Activated CD8-positive, alpha-beta memory T cell treated with anti-CD3 and anti-CD28 coated beads, Interleukin-2, amount 10 ng/mL, durations not matched to agents 7 days and 5 days (primary cell): ENCODE measurements around the gene KCNG2. TPM values are rescaled to one million over a fixed set of nuclear protein-coding genes. Genes with fewer than 3 reads are reported as not detected.
A peak's percentile ranks its signal among the peaks of the same experiment; 100 is the strongest.

Source experiments
- ATAC-seq: fragments of 150-1000 bp; cut with Tn5 transposase; one replicate; pipeline ENCODE4 v1.10.0; 2021; ENCODE audit warnings: moderate library complexity
- CTCF ChIA-PET: fragments of 350-600 bp; sonication (Branson Sonifier 250); formaldehyde crosslinking; loops from one replicate; lab custom pipeline; 2021; ENCODE audit warnings: antibody characterized with exemption; lab: Charles Lee
- DNase-seq: peaks from one replicate; pipeline ENCODE4 v3.0.0-alpha.2; 2020
- H3K27ac Mint-ChIP-seq: one replicate; pipeline ENCODE4 v1.8.0; 2021; ENCODE audit warnings: mild to moderate bottlenecking, mixed read lengths
- H3K27me3 Mint-ChIP-seq: one replicate; pipeline ENCODE4 v1.8.0; 2021; ENCODE audit warnings: mixed read lengths
- H3K36me3 Mint-ChIP-seq: one replicate; pipeline ENCODE4 v1.8.0; 2021; ENCODE audit warnings: mild to moderate bottlenecking, mixed read lengths
- H3K4me1 Mint-ChIP-seq: one replicate; pipeline ENCODE4 v1.8.0; 2021; ENCODE audit warnings: mixed read lengths
- H3K4me3 Mint-ChIP-seq: one replicate; pipeline ENCODE4 v1.8.0; 2021; ENCODE audit warnings: mild to moderate bottlenecking, moderate library complexity, mixed read lengths
- H3K9me3 Mint-ChIP-seq: one replicate; pipeline ENCODE4 v1.8.0; 2022; ENCODE audit warnings: low read depth, mixed read lengths
- total RNA-seq, 2 experiments: library from RNA; stranded (reverse); gene quantifications; one replicate each; pipeline ENCODE4 v1.2.3, GENCODE V29; 2021

The KCNG2 gene
- total RNA-seq, 2 experiments from 2014 or later = not detected

DNA sequence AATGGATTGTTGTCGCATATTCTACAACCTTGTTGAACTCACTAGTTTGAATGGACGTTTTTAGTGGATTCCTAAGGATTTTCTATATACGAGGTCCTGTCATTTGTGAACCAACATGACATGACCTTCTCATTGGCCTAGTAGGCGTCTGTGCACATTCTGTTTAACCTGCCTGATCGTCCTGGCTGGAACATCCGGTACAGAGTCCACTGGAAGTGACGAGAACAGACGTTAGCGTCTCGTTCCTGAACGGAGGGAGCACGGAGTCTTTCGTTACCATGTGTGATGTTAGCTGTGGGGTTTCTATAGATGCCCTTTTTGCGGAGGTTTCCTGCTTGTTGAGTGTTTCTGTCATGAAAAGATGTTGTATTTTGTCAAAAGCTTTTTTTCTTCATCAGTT lies 91.8 kb downstream of the KCNG2 start:
- no peak for DNase-seq
- H3K4me3 Mint-ChIP-seq = no peak overlapping the region
- H3K4me1 Mint-ChIP-seq = peaks cover 11% of the 10 kb centered on the region
- H3K36me3 Mint-ChIP-seq = peaks cover 2% of the 10 kb centered on the region
- H3K27me3 Mint-ChIP-seq = no peaks in the 10 kb centered on the region
- H3K9me3 Mint-ChIP-seq = peaks cover 24% of the 10 kb centered on the region
- ATAC-seq = no peak
- CTCF ChIA-PET = no interaction called here
- H3K27ac Mint-ChIP-seq = no peak overlapping the region

DNA sequence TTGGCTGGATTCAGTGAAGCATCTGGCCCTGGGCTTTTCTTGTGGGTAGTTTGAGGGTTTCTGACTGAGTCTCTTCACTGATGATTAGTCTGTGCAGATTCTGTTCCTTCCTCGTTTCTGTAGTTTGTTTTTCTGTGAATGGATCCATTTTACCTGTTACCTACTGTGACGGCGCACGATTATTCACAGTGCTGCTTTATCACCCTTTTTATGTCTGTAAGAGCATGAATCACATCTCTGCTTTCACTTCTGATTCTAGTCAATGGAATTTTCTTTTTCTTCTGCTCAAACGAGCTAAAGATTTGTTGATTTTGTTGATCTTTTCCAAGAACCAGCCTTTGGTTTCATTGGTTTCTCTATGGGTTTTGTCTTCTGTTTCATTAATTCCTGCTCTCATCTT lies 92.9 kb downstream of the KCNG2 start:
- Mint-ChIP-seq H3K36me3 (peaks cover 2% of the 10 kb centered on the region), H3K27me3 (no peaks in the 10 kb centered on the region), H3K27ac (no peak overlapping the region), H3K4me1 (peaks cover 11% of the 10 kb centered on the region), H3K4me3 (no peak overlapping the region), H3K9me3 (peaks cover 31% of the 10 kb centered on the region)
- CTCF ChIA-PET = no interaction called here
- ATAC-seq = no peak
- DNase-seq = no peak

DNA sequence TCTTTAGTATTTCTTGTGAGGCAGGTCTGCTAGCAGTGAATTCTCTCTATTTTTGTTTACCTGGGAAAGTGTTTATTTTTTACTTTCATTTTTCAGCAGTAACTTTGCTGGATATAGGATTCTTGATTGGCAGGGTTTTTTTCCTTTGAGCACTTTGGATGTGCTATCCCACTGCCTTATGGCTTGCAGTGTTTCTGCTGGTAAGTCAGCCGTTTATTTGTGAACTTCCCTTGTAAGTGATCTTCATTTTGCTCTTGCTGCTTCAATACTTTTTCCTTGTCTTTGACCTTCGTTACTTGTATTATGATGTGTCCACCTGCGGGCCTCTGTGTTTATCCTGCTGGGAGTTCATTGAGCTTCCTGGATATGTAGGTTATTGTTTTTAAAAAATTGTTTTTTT lies 99.0 kb downstream of the KCNG2 start:
- H3K9me3 Mint-ChIP-seq = peaks cover 37% of the 10 kb centered on the region
- CTCF ChIA-PET = no interaction called here
- no peak for DNase-seq
- H3K27ac Mint-ChIP-seq = no peak overlapping the region
- H3K4me1 Mint-ChIP-seq = no peaks in the 10 kb centered on the region
- H3K36me3 Mint-ChIP-seq = peaks cover 7% of the 10 kb centered on the region
- no peak overlapping the region for H3K4me3 Mint-ChIP-seq
- ATAC-seq = no peak
- H3K27me3 Mint-ChIP-seq = no peaks in the 10 kb centered on the region

DNA sequence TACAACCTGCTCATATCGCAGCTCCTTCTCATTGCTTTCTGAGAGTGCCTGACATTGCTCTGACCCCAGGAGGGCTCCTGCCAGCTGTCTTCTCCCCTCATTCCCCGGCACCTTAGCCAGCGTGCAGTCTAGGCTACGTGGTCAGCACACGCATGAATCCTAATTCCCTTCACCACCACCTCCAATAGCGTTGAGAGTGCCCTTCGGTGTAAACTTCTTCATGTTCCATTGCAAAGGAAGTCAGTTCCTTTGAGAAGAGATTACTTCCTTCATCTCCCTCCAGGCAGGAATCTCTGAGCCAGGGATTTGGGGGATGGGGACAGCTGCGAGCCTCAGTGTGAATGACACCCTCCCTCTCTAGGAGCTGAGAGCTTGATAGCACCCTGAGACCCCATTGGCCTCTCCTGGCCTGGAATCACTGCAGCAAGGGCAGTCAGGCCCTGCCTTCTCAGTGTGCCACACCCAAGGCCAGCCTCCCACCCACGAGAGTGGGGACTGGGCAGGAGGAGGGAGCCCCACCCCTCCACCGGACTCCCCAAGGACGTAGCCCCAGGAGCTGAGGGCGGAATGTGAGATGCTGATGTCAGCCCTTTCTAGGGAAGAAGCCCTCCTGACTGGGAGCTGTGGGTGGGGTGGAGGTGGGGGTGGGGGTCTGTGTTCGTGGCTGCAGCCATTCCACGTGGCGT lies 100.3 kb downstream of the KCNG2 start:
- DNase-seq (no peak), ATAC-seq (no peak)
- CTCF ChIA-PET = no interaction called here
- Mint-ChIP-seq H3K27me3 (no peaks in the 10 kb centered on the region), H3K4me3 (no peak overlapping the region), H3K9me3 (peaks cover 29% of the 10 kb centered on the region), H3K4me1 (no peaks in the 10 kb centered on the region), H3K36me3 (peaks cover 14% of the 10 kb centered on the region), H3K27ac (no peak overlapping the region)

DNA sequence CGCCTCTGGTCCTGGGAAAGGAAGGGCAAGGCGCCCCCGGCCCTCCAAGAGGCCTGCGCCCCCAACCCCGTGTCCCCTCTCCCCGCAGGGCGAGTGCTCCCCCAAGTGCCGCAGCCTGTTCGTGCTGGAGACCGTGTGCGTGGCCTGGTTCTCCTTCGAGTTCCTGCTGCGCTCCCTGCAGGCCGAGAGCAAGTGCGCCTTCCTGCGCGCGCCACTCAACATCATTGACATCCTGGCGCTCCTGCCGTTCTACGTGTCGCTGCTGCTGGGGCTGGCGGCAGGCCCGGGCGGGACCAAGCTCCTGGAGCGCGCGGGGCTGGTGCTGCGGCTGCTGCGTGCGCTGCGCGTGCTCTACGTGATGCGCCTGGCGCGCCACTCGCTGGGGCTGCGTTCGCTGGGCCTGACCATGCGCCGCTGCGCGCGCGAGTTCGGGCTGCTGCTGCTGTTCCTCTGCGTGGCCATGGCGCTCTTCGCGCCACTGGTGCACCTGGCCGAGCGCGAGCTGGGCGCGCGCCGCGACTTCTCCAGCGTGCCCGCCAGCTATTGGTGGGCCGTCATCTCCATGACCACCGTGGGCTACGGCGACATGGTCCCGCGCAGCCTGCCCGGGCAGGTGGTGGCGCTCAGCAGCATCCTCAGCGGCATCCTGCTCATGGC lies 101.3 kb downstream of the KCNG2 start:
- ATAC-seq (no peak), DNase-seq (no peak)
- H3K4me1 Mint-ChIP-seq = no peaks in the 10 kb centered on the region
- H3K36me3 Mint-ChIP-seq = peaks cover 15% of the 10 kb centered on the region
- H3K27ac Mint-ChIP-seq = no peak overlapping the region
- no peak overlapping the region for H3K4me3 Mint-ChIP-seq
- peaks cover 21% of the 10 kb centered on the region for H3K9me3 Mint-ChIP-seq
- CTCF ChIA-PET = no interaction called here
- no peaks in the 10 kb centered on the region for H3K27me3 Mint-ChIP-seq

DNA sequence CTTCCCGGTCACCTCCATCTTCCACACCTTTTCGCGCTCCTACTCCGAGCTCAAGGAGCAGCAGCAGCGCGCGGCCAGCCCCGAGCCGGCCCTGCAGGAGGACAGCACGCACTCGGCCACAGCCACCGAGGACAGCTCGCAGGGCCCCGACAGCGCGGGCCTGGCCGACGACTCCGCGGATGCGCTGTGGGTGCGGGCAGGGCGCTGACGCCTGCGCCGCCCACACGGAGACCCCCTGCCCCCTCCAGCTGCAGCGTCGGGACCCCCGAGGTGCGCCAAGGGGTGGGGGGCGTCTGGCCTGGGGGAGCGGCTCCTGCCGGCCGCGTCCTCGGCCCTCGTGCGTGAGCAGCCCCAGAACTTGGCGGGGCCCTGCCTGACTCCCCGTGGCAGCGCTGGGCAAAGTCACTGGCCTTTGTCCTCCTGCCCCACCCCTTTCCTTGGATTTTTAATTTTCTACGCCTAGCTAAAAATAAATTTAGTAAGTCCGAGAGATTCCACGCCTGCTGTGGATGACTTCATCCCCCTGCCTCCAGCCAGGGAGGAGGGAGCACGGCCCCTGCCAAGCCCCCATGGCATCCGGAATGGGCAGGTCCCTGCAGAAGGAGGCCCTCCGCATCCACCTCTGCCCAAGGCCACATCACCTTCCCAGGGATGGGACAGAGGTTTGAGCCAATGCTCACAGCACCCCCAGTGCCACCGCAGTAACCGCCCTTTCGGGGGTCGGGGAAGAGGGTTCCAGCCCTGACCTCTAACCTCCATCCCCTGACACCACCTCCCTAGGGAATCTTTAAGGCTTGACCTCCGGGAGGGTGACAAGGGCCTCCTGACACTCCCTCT lies 102.1 kb downstream of the KCNG2 start:
- Mint-ChIP-seq H3K4me3 (no peak overlapping the region), H3K36me3 (peaks cover 15% of the 10 kb centered on the region), H3K27ac (no peak overlapping the region), H3K9me3 (peaks cover 17% of the 10 kb centered on the region), H3K4me1 (no peaks in the 10 kb centered on the region), H3K27me3 (no peaks in the 10 kb centered on the region)
- DNase-seq (no peak), ATAC-seq (no peak)
- CTCF ChIA-PET = no interaction called here

DNA sequence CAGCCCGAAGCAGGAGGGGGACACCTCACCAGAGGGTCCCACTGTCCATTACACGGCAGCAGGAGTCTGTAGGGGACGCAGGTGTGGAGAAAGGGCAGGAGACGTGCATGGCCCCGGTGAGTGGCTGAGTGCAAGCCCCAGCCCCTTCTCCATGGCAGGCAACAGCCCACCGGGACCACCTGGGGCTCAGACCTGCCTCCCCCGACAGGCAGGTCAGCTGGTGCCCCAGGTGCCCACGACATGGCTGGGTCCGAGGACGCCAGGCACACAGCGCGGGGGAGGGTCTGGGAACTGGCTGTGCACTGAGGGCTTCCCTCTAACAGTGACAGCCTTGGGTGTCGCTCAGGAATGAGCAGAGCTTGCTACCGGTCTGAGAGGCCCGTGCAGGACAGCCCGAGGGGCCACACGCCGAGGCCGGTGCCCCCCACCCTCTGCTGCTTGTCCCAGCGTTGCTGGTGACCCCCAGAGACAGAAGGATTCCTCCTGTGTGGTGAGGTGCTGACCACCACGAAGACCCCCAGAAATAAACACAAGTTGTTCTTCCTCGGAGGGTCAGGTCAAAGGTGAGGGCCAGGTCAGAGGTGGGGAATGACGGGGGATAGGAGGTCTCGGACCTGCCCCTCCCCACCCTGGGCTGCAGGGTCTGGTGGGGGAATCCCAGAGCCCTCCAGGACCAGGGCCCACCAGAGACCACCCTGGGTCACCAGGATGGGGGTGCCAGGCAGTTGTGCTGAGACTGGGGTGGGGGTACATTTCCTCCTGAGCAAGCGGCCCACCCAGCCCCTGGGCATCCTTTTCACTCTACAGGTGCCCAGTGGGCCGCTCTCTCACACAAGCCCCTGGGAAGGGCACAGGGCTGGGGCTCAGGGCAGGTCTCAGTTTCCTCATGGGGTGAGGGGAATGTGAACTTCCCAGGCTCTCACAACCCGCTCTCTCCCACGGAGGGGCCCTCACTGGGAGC lies 103.2 kb downstream of the KCNG2 start:
- Mint-ChIP-seq H3K36me3 (peaks cover 15% of the 10 kb centered on the region), H3K4me1 (peaks cover 5% of the 10 kb centered on the region), H3K27ac (no peak overlapping the region), H3K4me3 (no peak overlapping the region), H3K9me3 (peaks cover 10% of the 10 kb centered on the region), H3K27me3 (no peaks in the 10 kb centered on the region)
- peak; percentile 30 for DNase-seq
- no peak for ATAC-seq
- CTCF ChIA-PET = no interaction called here

DNA sequence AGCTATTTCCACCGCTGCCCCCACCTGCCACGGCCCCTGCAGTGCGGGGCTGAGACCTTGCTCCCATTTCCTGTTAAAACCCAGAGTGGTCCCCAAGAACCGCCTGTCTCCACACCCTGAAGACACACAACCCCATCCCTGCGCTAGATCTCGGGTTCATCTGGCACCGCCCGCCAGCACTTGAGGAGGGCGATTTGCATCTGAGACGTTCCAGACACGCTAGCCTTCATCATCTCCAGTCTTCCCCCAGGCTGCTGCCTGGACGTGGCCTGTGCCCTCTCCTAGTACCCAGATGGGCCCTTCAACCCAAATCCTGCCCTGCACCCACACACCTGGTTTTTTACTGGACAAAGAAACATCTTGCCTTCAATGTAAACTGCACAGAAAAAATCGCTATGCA lies 103.9 kb downstream of the KCNG2 start:
- DNase-seq (peak; percentile 19), ATAC-seq (no peak)
- Mint-ChIP-seq H3K27ac (no peak overlapping the region), H3K9me3 (peaks cover 10% of the 10 kb centered on the region), H3K4me1 (peaks cover 10% of the 10 kb centered on the region), H3K27me3 (no peaks in the 10 kb centered on the region), H3K36me3 (peaks cover 15% of the 10 kb centered on the region), H3K4me3 (no peak overlapping the region)
- CTCF ChIA-PET = no interaction called here

DNA sequence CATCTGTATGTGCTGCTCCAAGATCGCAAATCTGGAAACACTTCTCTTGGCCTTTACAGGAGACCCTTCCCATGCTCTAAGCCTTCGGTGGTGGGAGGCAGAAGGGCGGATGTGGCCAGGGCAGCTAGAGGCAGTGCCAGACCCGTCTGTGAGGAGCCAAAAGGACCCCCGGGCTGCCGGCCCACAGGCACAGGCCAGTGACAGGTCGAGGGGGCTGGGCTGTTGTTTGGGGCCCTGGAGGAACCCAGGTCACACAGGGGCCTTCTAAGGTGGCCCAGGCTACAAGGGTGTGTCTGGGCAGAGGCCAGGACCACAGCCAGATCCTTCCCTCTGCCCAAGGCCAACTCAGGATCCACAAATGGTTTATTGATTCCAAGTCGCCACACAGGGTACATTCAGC lies 104.3 kb downstream of the KCNG2 start:
- Mint-ChIP-seq H3K4me1 (peaks cover 13% of the 10 kb centered on the region), H3K36me3 (peaks cover 17% of the 10 kb centered on the region), H3K9me3 (peaks cover 10% of the 10 kb centered on the region), H3K27me3 (no peaks in the 10 kb centered on the region), H3K27ac (no peak overlapping the region), H3K4me3 (no peak overlapping the region)
- ATAC-seq (no peak), DNase-seq (no peak)
- CTCF ChIA-PET = no interaction called here

DNA sequence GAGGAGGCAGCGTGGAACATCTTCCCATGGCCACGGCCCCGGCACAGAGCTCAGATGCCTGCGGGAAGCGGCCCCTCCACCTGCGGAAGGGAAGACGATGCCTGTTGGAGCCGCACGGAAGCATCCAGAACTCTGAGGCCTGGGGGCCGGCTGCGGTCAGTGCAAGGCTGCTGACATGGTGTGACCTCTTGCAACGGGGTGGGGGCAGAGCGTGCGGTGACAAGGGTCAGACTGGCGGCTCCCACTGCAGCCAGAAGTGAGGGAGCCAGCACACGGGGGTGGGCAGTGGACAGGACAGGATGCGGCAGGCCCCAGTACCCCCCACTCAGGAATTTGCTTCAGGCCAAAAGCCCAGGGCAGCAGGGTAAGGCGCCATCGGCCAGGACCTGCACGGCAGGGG lies 104.9 kb downstream of the KCNG2 start:
- peaks cover 17% of the 10 kb centered on the region for H3K36me3 Mint-ChIP-seq
- H3K4me1 Mint-ChIP-seq = peaks cover 13% of the 10 kb centered on the region
- H3K4me3 Mint-ChIP-seq = no peak overlapping the region
- DNase-seq (peak; percentile 27), ATAC-seq (no peak)
- CTCF ChIA-PET = no interaction called here
- H3K9me3 Mint-ChIP-seq = peaks cover 6% of the 10 kb centered on the region
- H3K27me3 Mint-ChIP-seq = no peaks in the 10 kb centered on the region
- H3K27ac Mint-ChIP-seq = no peak overlapping the region

DNA sequence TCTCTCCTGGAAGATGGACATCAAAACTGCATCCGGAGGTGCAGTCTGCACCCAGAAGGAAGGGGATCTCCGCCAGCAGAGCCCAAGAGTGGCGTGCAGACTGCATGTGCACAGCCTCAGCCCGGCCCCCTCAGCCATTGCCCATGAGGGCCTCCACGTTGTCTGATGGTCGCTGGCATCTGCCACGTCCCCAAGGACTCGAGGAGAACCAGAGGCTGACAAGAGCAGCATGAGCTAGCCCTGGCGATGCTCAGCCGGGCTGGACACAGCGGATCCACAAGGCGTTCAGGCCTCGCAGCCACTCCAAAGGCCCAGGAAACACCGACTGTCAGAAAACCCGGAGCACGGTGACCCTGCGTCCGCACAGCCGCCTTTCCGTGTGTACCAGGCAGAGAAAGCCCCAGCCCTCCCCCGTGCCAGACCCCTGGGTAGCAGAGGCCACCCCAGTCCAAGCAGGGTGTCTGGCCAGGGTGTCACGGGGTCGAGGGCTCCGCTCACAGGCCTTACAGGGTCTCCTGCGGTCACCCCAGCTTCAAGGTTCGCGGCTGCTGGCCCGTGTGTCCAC lies 105.4 kb downstream of the KCNG2 start:
- ATAC-seq (no peak), DNase-seq (peak; percentile 22)
- Mint-ChIP-seq H3K4me3 (no peak overlapping the region), H3K27me3 (no peaks in the 10 kb centered on the region), H3K9me3 (peaks cover 2% of the 10 kb centered on the region), H3K27ac (no peak overlapping the region), H3K4me1 (peaks cover 13% of the 10 kb centered on the region), H3K36me3 (peaks cover 21% of the 10 kb centered on the region)
- CTCF ChIA-PET = no interaction called here

DNA sequence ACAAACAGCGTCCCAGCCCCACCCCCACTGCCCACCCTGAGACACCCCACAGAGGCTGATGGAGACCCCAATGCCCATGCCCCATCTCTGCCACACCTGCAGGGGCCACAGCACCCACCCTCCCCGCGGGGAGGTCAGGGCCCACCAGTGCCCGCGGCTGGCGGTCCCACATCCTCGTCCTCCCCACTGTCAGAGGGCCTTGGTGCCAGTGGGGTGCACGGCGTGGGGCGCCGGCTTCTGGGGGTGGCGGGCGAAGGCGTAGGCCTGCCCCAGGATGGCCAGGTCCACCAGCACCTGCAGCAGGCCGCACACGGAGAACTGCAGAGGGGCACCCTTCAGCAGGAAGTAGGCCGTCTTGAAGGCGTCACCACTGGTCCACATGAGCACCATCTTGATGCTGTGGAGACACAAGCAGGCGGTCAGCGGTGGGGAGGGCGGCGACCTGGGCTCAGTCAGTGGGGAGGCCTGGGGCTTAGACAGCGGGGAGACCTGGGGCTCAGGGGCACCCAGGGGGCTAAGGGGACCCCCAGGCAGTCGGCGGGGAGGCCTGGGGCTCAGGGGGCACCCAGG lies 106.1 kb downstream of the KCNG2 start:
- H3K4me1 Mint-ChIP-seq = peaks cover 13% of the 10 kb centered on the region
- H3K9me3 Mint-ChIP-seq = peaks cover 1% of the 10 kb centered on the region
- DNase-seq (no peak), ATAC-seq (no peak)
- no peak overlapping the region for H3K4me3 Mint-ChIP-seq
- H3K27ac Mint-ChIP-seq = no peak overlapping the region
- H3K36me3 Mint-ChIP-seq = peaks cover 26% of the 10 kb centered on the region
- H3K27me3 Mint-ChIP-seq = no peaks in the 10 kb centered on the region
- CTCF ChIA-PET = no interaction called here
